GM23338 (cell line): ENCODE measurements around the gene SLC35B1.

Source experiments
- CTCF ChIP-seq, 2 experiments: fragments of 200-600 bp in 1 of 2; sonication (generic) in 1 of 2; conservative IDR thresholded peaks; 2 replicates each; pipeline versions ENCODE4 v1.5.1 to v1.6.1; 2016 to 2017; ENCODE audit warnings: antibody characterized with exemption in 2 of 2, low read depth in 2 of 2, mild to moderate bottlenecking in 2 of 2, moderate library complexity in 1 of 2
- ETS1 ChIP-seq: IDR thresholded peaks from 2 replicates; pipeline ENCODE4 v1.6.1; 2016; ENCODE audit warnings: antibody characterized with exemption
- EZH2 ChIP-seq: fragments of 200-600 bp; sonication (generic); IDR thresholded peaks from one replicate; pipeline ENCODE4 v1.8.0; 2017; ENCODE audit warnings: antibody characterized with exemption, mild to moderate bottlenecking, low read depth; ENCODE audit not compliant: unreplicated experiment
- EZH2phosphoT487 ChIP-seq: fragments of 200-600 bp; sonication (generic); IDR thresholded peaks from one replicate; pipeline ENCODE4 v1.8.1; 2018; ENCODE audit warnings: antibody characterized with exemption; ENCODE audit not compliant: unreplicated experiment
- POLR2AphosphoS5 ChIP-seq: IDR thresholded peaks from 2 replicates; pipeline ENCODE4 v1.6.1; 2016; ENCODE audit warnings: antibody characterized with exemption, low read depth
- REST ChIP-seq: IDR thresholded peaks from one replicate; pipeline ENCODE4 v1.6.1; 2018; ENCODE audit warnings: antibody characterized with exemption; ENCODE audit not compliant: unreplicated experiment
- ZNF331 ChIP-seq: fragments of 250-450 bp; sonication (Bioruptor Pico); IDR thresholded peaks from 2 replicates; pipeline ENCODE4 v1.5.0; 2020; ENCODE audit warnings: low read depth, mild to moderate bottlenecking, moderate library complexity

- no peak for TF ChIP-seq CTCF (conservative IDR thresholded peaks at IDR 0.05; ENCODE audit: low read depth in 2 of 2)
- TF ChIP-seq POLR2AphosphoS5 = no peak
- TF ChIP-seq EZH2 = no peak
- TF ChIP-seq ZNF331 = no peak
- no peak for TF ChIP-seq REST
- TF ChIP-seq EZH2phosphoT487 = no peak
- TF ChIP-seq ETS1 = no peak
Measured at GRCh38 chr17:49752508-49752907, 44.7 kb upstream of the SLC35B1 start.
